GM10248 (cell line): ENCODE measurements around the gene EME2.

Experiments
- CTCF ChIA-PET: fragments of 300-600 bp; sonication (Branson Sonifier 250); formaldehyde crosslinking; extraction: SDS; loops from one replicate; lab custom pipeline; 2021; ENCODE audit warnings: antibody characterized with exemption; lab: Yijun Ruan, JAX
- POLR2A ChIA-PET: fragments of 350-650 bp; sonication (Branson Sonifier 250); formaldehyde crosslinking; extraction: SDS; loops from one replicate; lab custom pipeline; 2020; ENCODE audit warnings: antibody characterized with exemption; lab: Yijun Ruan, JAX
- DNase-seq: peaks from one replicate; pipeline ENCODE4 v3.0.0; 2012; ENCODE audit errors: extremely low spot score
- TF ChIP-seq, protein P1 (sequence below): IDR thresholded peaks from 2 replicates; pipeline ENCODE4 v1.5.1; 2012; ENCODE audit warnings: mild to moderate bottlenecking, low read depth; ENCODE audit errors: extremely low read depth, missing control alignments, control extremely low read depth

The EME2 gene

DNA sequence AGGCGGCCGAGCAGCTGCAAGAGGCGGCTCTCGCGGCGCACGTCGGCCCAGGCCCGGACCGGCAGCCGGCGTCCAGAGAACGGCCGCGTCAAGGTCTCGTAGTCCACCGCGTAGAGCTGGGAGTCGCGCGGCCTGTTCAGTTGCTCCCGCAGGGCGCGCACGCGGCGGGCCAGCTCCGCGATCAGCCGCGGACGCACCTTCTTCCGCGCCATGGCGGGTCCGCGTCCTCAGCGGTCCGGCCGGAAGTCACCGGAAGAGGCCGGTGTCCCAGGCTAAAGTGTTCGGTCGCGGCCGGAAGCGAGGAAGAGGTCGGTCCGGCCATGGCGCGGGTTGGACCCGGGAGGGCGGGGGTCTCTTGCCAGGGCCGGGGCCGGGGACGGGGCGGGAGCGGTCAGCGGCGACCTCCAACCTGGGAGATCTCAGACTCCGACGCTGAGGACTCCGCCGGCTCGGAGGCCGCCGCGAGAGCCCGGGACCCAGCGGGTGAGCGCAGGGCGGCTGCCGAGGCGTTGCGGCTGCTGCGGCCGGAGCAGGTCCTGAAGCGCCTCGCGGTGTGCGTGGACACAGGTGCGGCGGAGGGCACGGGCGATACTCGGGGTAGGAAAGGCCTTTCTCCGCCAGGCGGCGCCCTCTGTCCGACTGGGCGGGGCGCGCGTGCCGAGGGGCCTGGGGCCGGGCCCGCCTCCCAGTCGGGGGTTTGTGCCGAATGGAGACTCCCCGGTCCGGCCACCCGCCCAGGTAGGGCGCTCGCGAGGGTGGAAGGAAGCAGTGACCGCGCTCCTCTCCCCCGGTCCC is 495 bp downstream of the EME2 start, which contains the start of gene MRPS34:
Gene MRPS34, minus strand, starts transcription at position 227 of the 795 bp plus-strand sequence. Its CDS starts 15 bp downstream, at position 212.
- DNase-seq, result peak; percentile 88
- ChIA-PET POLR2A (interaction anchor here (0.9 to 2.4 kb wide), 3 partner anchors 10 to 192 kb away, joined by 3 to 11 read pairs (median 5); partner anchors contain the start of genes NUBP2, RPS2 and SPSB3), CTCF (interaction anchor here (1.0 to 2.7 kb wide), 7 partner anchors 8 to 156 kb away, joined by 3 to 17 read pairs (median 9); partner anchors contain the start of genes MAPK8IP3, NUBP2 and SPSB3)
- TF ChIP-seq, protein P1, sequence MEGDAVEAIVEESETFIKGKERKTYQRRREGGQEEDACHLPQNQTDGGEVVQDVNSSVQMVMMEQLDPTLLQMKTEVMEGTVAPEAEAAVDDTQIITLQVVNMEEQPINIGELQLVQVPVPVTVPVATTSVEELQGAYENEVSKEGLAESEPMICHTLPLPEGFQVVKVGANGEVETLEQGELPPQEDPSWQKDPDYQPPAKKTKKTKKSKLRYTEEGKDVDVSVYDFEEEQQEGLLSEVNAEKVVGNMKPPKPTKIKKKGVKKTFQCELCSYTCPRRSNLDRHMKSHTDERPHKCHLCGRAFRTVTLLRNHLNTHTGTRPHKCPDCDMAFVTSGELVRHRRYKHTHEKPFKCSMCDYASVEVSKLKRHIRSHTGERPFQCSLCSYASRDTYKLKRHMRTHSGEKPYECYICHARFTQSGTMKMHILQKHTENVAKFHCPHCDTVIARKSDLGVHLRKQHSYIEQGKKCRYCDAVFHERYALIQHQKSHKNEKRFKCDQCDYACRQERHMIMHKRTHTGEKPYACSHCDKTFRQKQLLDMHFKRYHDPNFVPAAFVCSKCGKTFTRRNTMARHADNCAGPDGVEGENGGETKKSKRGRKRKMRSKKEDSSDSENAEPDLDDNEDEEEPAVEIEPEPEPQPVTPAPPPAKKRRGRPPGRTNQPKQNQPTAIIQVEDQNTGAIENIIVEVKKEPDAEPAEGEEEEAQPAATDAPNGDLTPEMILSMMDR, result peak; percentile 84

DNA sequence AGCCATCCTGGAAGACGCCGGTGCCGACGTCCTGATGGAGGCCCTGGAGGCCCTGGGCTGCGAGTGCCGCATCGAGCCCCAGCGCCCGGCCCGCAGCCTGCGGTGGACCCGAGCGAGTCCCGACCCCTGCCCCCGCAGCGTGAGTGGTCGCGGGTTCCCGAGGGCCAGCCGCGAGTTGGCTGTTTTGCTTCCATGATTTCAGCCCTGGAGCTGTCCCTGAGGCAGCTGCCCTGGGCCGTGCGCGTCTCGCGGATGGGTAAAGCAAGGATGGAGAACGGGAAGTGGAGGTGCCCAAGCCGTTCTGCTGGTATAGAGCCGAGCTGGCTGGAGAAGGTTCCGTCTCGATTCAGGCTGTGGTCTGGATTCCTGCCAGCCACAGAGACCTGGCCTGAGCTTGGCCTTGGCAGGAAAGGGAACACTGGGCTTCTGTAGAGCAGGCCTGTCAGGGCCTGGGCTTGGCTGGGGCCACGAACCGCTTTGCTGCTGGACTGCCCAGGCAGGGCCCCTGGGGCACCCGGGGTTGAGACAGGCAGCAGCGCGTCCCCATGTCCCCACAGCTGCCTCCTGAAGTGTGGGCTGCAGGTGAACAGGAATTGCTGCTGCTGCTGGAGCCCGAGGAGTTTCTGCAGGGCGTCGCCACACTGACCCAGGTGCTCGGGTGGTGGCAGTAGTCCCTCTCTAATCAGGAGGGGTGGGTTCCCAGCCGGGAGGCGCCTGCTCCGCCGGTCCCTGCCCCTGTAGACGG is 1.3 kb downstream of the EME2 start:
- ChIA-PET CTCF (interaction anchor here (0.7 to 2.7 kb wide), 6 partner anchors 8 to 167 kb away, joined by 3 to 17 read pairs (median 6); partner anchors contain the start of genes MAPK8IP3, NUBP2 and SPSB3), POLR2A (interaction anchor here (0.9 to 1.0 kb wide), 2 partner anchors 72 to 191 kb away, joined by 3 to 5 read pairs; partner anchors contain the start of gene RPS2)
- DNase-seq, result no peak
- TF ChIP-seq, protein P1, result no peak

GRCh38 chr16:1774448-1774780 is 1.8 kb downstream of the EME2 start:
- TF ChIP-seq, protein P1, result no peak
- DNase-seq, result no peak
- POLR2A ChIA-PET, result interaction anchor here (0.9 kb wide), 1 partner anchor 190 kb away, joined by 3 read pairs; the partner anchor contains the start of gene RPS2
- CTCF ChIA-PET, result interaction anchor here (0.7 to 1.4 kb wide), 4 partner anchors 8 to 42 kb away, joined by 3 to 17 read pairs (median 6); partner anchors contain the start of genes NUBP2 and SPSB3

- ChIA-PET CTCF (interaction anchor here (0.7 to 0.9 kb wide), 2 partner anchors 10 to 43 kb away, joined by 3 read pairs; no protein-coding TSS in a partner anchor), POLR2A (no interaction called here)
- no peak for DNase-seq
- TF ChIP-seq, protein P1, result no peak
Measured at GRCh38 chr16:1775006-1775845, 2.6 kb downstream of the EME2 start.

DNA sequence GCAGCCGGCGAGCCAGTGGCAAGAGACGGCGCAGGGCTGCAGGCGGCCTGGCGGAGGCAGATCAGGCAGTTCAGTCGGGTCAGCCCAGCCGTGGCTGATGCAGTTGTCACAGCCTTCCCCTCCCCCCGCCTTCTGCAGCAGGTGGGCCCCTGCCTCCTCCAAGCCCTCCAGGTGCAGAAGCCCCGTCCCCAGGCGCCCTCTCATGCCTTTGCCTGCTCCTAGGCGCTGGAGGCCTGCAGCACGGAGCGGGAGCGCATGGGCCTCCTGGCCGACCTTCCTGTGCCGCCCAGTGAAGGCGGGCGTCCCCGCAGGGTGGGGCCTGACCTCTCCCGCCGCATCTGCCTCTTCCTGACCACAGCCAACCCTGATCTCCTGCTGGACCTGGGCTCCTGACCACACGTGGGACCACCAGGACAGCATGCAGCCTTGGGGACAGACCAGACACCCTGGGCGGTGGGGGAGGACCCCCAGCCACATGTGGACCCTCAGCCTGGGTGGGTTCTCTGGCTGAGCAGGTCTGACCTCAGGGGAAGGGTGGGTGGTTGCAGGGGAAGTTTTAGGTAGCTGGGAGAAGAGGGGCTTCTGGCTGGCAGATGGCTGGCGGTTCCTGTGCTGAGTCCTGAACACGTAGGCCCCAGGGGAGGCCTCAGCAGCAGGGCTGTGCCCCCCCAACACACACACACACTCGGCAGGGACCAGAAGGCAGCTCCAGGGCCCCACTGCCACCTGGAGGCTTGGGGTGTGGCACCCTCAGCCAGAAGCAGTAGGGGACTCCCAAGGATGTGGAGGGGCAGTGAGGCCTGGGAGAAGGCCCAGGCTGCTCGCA is 3.4 kb downstream of the EME2 start:
- DNase-seq, result no peak
- TF ChIP-seq, protein P1, result no peak
- POLR2A ChIA-PET, result no interaction called here
- CTCF ChIA-PET, result no interaction called here
